H1 (cell line): ENCODE results near the gene ZMYND10.

Experiments used
- CEBPB ChIP-seq: IDR thresholded peaks from 2 replicates; pipeline ENCODE4 v1.6.1; 2012; ENCODE audit warnings: low read depth, low read length
- CHD2 ChIP-seq: IDR thresholded peaks from 2 replicates; pipeline ENCODE4 v1.6.1; 2012; ENCODE audit warnings: low read length, improper control_type of control experiment
- CTCF ChIP-seq, 3 experiments: IDR thresholded peaks; 1 replicate in 2 of 3; 2 replicates in 1 of 3; pipeline versions ENCODE4 v1.5.1 to v1.6.1; 2011; ENCODE audit warnings: low read length in 3 of 3, mild to moderate bottlenecking in 3 of 3, inconsistent platforms in 2 of 3, low read depth in 1 of 3, moderate library complexity in 1 of 3; ENCODE audit not compliant: insufficient read depth in 1 of 3; ENCODE audit errors: control extremely low read depth in 1 of 3
- EP300 ChIP-seq, 2 experiments: IDR thresholded peaks; 1 replicate in 1 of 2; 2 replicates in 1 of 2; pipeline ENCODE4 v1.6.1; 2011 to 2012; ENCODE audit warnings: low read depth in 2 of 2, low read length in 2 of 2, mild to moderate bottlenecking in 2 of 2, borderline replicate concordance in 1 of 2, inconsistent platforms in 1 of 2, moderate library complexity in 1 of 2
- MAX ChIP-seq: IDR thresholded peaks from 2 replicates; pipeline ENCODE4 v1.6.1; 2012; ENCODE audit warnings: inconsistent platforms
- POLR2A ChIP-seq, 2 experiments: IDR thresholded peaks; 1 replicate in 1 of 2; 2 replicates in 1 of 2; pipeline ENCODE4 v1.6.1; 2011; ENCODE audit warnings: low read depth in 2 of 2, low read length in 2 of 2, mild to moderate bottlenecking in 2 of 2; ENCODE audit errors: control extremely low read depth in 1 of 2
- RNF2 ChIP-seq: fragments of 200-900, 300-1000 bp; sonication (generic); IDR thresholded peaks from 2 replicates; pipeline ENCODE4 v1.7.1; 2016; ENCODE audit warnings: borderline replicate concordance, low read depth, mild to moderate bottlenecking, antibody characterized with exemption, low read length; ENCODE audit not compliant: poor library complexity, severe bottlenecking; ENCODE audit errors: missing control alignments
- SIN3A ChIP-seq, 2 experiments: IDR thresholded peaks in 1 of 2; conservative IDR thresholded peaks in 1 of 2; 2 replicates each; pipeline ENCODE4 v1.6.1; 2011 to 2012; ENCODE audit warnings: low read length in 2 of 2, improper control_type of control experiment in 1 of 2, low read depth in 1 of 2, mild to moderate bottlenecking in 1 of 2
- SUZ12 ChIP-seq: fragments of 200-600 bp; sonication (generic); IDR thresholded peaks from 2 replicates; pipeline ENCODE4 v1.6.1; 2012; ENCODE audit warnings: mild to moderate bottlenecking, inconsistent platforms, low read length, moderate library complexity, mixed read lengths
- TAF1 ChIP-seq: IDR thresholded peaks from 2 replicates; pipeline ENCODE4 v1.6.1; 2011; ENCODE audit warnings: mild to moderate bottlenecking, low read depth, low read length
- ZNF274 ChIP-seq: IDR thresholded peaks from 2 replicates; pipeline ENCODE4 v1.7.0; 2012; ENCODE audit warnings: low read length, borderline replicate concordance; ENCODE audit errors: extremely low read depth

DNA sequence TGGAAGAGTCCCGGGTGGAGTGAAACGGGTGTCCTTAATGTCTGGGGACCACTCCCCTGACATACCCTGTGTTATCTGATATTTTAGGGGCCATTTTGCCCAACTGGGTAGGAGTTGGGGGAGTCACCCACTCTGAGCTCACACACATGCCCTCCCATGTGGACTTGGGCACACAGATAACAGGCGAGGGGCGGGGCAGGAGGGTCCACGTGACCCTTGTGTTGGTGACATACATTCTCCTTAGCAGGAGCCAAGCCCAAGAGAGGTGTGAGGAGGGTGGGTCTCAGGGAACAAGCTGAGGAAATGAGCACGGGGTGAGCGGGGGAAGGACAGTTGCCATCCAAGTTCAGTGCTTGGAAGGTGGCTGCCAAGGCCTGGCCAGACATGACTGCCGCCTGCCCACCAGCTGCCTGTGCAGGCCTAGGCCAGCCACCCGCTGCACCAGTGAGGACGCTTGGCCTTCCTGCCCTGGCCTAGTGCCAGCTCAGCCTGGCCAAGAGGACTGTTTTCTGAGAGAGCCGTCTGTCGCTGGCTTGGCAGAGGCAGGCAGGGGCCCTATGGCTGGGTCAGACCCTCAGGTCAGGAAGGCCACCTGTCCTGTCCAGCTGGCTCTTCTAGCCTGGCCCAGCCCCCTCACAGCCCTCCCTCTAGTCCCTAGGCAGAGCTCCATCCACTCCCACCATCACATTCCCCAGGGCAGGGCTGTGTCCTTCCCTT lies 45.1 kb upstream of the ZMYND10 start:
- TF ChIP-seq CHD2 (no peak), ZNF274 (no peak), TAF1 (no peak), CEBPB (no peak), EP300 (IDR thresholded peaks at IDR 0.05; ENCODE audit: borderline replicate concordance in 1 of 2, low read depth in 2 of 2, low read length in 2 of 2) (no peak), SIN3A (conservative IDR thresholded peaks at IDR 0.05 in 1 of 2, IDR thresholded peaks at IDR 0.05 in 1 of 2; ENCODE audit: low read depth in 1 of 2, low read length in 2 of 2) (no peak), POLR2A (IDR thresholded peaks at IDR 0.05; ENCODE audit: control extremely low read depth in 1 of 2, low read depth in 2 of 2, low read length in 2 of 2) (no peak), CTCF (IDR thresholded peaks at IDR 0.05; ENCODE audit: control extremely low read depth in 1 of 3, insufficient read depth in 1 of 3, low read depth in 1 of 3, low read length in 3 of 3) (no peak), MAX (no peak), RNF2 (no peak), SUZ12 (no peak)
